NCI-H1105 treated with DMSO at 0.1 percent for 48 hours (cell line): ENCODE data around the gene MLIP.

Experiments used
- DNase-seq: peaks from one replicate; lab custom pipeline; 2025; lab: John Stamatoyannopoulos, UW

The MLIP gene

GRCh38 chr6:54095723-54096122 lies 15.5 kb upstream of the MLIP start:
- no peak for DNase-seq

GRCh38 chr6:54096811-54097210 lies 14.4 kb upstream of the MLIP start:
- DNase-seq, result no peak

- DNase-seq, result no peak
These were observed 13.5 kb upstream of the MLIP start for GRCh38 chr6:54097753-54098152.

GRCh38 chr6:54098450-54099044 lies 12.7 kb upstream of the MLIP start:
- no peak for DNase-seq

GRCh38 chr6:54099225-54099624 lies 12.0 kb upstream of the MLIP start:
- no peak for DNase-seq

GRCh38 chr6:54100411-54101006 lies 10.7 kb upstream of the MLIP start:
- no peak for DNase-seq

- peak; percentile 37 for DNase-seq
These were observed 9.0 kb upstream of the MLIP start for GRCh38 chr6:54102238-54102637.

- DNase-seq, result no peak
These were observed 7.7 kb upstream of the MLIP start for GRCh38 chr6:54103497-54103896.

GRCh38 chr6:54106727-54107126 lies 4.5 kb upstream of the MLIP start:
- no peak for DNase-seq

- DNase-seq, result no peak
These were observed 3.7 kb upstream of the MLIP start for GRCh38 chr6:54107470-54108090.

GRCh38 chr6:54108271-54108670 lies 3.0 kb upstream of the MLIP start:
- no peak for DNase-seq

GRCh38 chr6:54109586-54109985 lies 1.7 kb upstream of the MLIP start:
- DNase-seq, result no peak

GRCh38 chr6:54112151-54112650 lies 958 bp downstream of the MLIP start:
- no peak for DNase-seq

GRCh38 chr6:54114991-54115390 lies 3.7 kb downstream of the MLIP start:
- no peak for DNase-seq

GRCh38 chr6:54115966-54116365 lies 4.7 kb downstream of the MLIP start:
- DNase-seq, result no peak

- no peak for DNase-seq
These were observed 6.9 kb downstream of the MLIP start for GRCh38 chr6:54118117-54118516.

GRCh38 chr6:54125493-54125892 lies 14.2 kb downstream of the MLIP start:
- DNase-seq, result no peak

- DNase-seq, result no peak
These were observed 18.9 kb downstream of the MLIP start for GRCh38 chr6:54130179-54130578.

- no peak for DNase-seq
These were observed 21.3 kb downstream of the MLIP start for GRCh38 chr6:54132587-54132986.

- DNase-seq, result no peak
These were observed 21.9 kb downstream of the MLIP start for GRCh38 chr6:54133186-54133585.

- no peak for DNase-seq
These were observed 23.7 kb downstream of the MLIP start for GRCh38 chr6:54134935-54135334.

GRCh38 chr6:54135665-54136369 lies 24.6 kb downstream of the MLIP start:
- peak; percentile 16 for DNase-seq

- DNase-seq, result no peak
These were observed 27.6 kb downstream of the MLIP start for GRCh38 chr6:54138795-54139194.
